ENCODE measurements around the gene STIM2. TPM values are rescaled to one million over a fixed set of nuclear protein-coding genes. Genes with fewer than 3 reads are reported as not detected.

STIM2 gene
- total and polyA plus RNA-seq, 9 of the 15 experiments (the other 6 are each of a cell fraction or from before 2014, with no cell fraction given): 7.2 to 26.8 (median 15.4) TPM

DNA sequence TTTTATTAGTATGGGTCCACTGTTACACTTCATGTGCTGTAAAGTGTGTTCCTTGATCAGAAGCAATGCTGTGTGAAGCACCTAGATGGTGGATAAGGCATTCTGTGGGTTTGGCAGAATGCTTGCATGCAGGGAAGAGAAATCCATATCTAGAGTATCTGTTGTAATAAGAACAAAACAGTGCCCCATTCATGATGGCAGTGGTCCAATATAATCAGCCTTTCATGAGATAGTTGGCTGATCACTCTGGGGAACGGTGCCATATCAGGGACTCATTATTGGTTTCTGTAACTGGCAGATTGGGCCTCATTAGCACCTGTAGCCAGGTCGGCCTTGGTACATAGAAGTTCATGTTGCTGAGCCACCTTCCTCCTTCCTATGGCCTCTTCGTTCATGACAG, 28.7 kb downstream of the STIM2 start (continued):
- no peak for TF ChIP-seq ZNF592 (IDR thresholded peaks at IDR 0.05)
- no peak for TF ChIP-seq FOXA3 (CRISPR knock-in tag; conservative IDR thresholded peaks at IDR 0.05 in 1 of 2, IDR thresholded peaks at IDR 0.05 in 1 of 2)
- no peak for TF ChIP-seq SPI1 (IDR thresholded peaks at IDR 0.05; ENCODE audit: borderline replicate concordance, low read depth, low read length)
- no peak for TF ChIP-seq TEAD1 (CRISPR knock-in tag; IDR thresholded peaks at IDR 0.05)
- TF ChIP-seq UBTF (IDR thresholded peaks at IDR 0.05; ENCODE audit: borderline replicate concordance in 1 of 2, low read depth in 2 of 2, low read length in 2 of 2): no peak
- TF ChIP-seq ZC3H4 (CRISPR knock-in tag; IDR thresholded peaks at IDR 0.05; ENCODE audit: borderline replicate concordance): no peak

Measured in K562 (cell line).